ENCODE results near the gene TSPAN4.

- TF ChIP-seq CTCF (IDR thresholded peaks at IDR 0.05 in 8 of 11, conservative IDR thresholded peaks at IDR 0.05 in 3 of 11) (no peak), POLR2A (IDR thresholded peaks at IDR 0.05) (no peak), POLR2AphosphoS5 (IDR thresholded peaks at IDR 0.05) (peak; percentile 17 to 58 (median 29))
Observed at GRCh38 chr11:883527-883926, 40.9 kb downstream of the TSPAN4 start.

Data from spleen (tissue), 7 donors.